ENCODE results near the gene DLGAP1. TPM values are rescaled to one million over a fixed set of nuclear protein-coding genes. Genes with fewer than 3 reads are reported as not detected.

Gene DLGAP1
- total RNA-seq, 3 donors from 2014 or later: 0.96 to 17.6 (median 5.2) TPM

DNA sequence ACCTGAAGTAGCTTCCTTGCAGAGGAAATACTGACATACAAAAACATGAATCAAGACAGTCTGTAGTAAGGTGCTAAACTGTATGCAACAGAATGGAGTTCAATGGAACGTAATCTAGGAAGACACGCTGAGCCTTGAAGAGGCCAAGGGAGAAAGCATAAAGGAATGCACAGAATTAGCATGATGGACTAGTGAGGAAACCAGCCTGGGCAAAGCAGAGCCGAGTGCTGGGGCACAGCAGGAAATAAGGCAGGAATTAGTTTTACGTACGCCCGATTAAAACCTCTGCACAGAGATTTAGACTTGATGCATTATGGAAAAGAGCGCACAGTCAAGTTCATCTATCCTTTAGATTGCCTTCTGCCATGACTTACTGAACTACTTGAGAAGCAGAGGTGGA, 200.3 kb downstream of the DLGAP1 start:
- Histone ChIP-seq H3K27ac (no peak overlapping the region), H3K4me3 (no peak overlapping the region), H3K36me3 (no peaks in the 10 kb centered on the region), H3K27me3 (no peaks in the 10 kb centered on the region), H3K9me3 (no peaks in the 10 kb centered on the region), H3K4me1 (no peaks in the 10 kb centered on the region)
- DNase-seq (ENCODE audit: low spot score in 2 of 2): no peak
- TF ChIP-seq POLR2AphosphoS5 (IDR thresholded peaks at IDR 0.05) (no peak), POLR2A (IDR thresholded peaks at IDR 0.05) (no peak)
- TF ChIP-seq, protein P1, sequence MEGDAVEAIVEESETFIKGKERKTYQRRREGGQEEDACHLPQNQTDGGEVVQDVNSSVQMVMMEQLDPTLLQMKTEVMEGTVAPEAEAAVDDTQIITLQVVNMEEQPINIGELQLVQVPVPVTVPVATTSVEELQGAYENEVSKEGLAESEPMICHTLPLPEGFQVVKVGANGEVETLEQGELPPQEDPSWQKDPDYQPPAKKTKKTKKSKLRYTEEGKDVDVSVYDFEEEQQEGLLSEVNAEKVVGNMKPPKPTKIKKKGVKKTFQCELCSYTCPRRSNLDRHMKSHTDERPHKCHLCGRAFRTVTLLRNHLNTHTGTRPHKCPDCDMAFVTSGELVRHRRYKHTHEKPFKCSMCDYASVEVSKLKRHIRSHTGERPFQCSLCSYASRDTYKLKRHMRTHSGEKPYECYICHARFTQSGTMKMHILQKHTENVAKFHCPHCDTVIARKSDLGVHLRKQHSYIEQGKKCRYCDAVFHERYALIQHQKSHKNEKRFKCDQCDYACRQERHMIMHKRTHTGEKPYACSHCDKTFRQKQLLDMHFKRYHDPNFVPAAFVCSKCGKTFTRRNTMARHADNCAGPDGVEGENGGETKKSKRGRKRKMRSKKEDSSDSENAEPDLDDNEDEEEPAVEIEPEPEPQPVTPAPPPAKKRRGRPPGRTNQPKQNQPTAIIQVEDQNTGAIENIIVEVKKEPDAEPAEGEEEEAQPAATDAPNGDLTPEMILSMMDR (IDR thresholded peaks at IDR 0.05): no peak
- intact Hi-C loops (cut with DNase I; ENCODE audit: low total_unique reads): no loop called here

DNA sequence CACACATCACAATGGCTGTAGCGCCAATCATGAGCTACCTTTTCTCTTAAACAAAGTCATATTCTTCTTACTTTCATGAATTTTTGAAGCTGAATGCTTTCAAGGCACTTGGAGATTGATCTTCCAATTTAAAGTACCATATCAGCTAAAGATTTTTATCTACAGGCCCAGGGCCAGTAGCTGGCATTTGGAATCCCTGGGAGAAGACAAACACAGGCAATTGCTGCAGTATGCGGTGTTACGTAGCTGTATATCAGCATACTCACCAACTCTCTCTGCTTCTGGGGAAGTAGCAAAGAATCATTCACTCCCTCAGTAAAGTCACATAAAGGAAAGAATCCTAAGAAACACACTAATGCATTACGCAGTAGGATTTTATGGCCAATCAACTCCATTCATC, 202.3 kb downstream of the DLGAP1 start:
- intact Hi-C loops (cut with DNase I; ENCODE audit: low total_unique reads): no loop called here
- H3K27ac ChIP-seq: no peak overlapping the region

DNA sequence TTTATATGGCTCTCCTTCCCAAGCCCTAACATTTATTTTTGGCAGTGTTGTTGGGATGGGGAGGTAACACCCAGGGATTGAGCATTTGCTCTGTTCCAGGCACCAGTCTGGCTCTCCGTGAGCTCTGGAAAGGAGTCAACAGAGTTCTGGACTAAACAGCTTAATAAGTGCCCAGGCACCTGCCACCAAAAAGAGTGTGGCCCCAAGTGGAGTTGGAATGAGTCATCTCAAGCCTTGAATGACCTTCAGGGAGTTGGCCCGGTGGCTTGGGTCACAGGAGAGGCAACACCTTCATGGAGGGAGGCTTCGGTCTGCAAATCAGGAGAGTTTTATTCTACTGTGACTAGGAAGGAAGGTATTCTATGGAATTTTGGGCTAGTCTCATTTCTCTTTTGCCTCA, 203.2 kb downstream of the DLGAP1 start:
- Histone ChIP-seq H3K27ac (no peak overlapping the region), H3K4me1 (no peaks in the 10 kb centered on the region), H3K9me3 (no peaks in the 10 kb centered on the region), H3K4me3 (no peak overlapping the region), H3K36me3 (no peaks in the 10 kb centered on the region), H3K27me3 (no peaks in the 10 kb centered on the region)
- DNase-seq (ENCODE audit: low spot score in 2 of 2): no peak
- intact Hi-C loops (cut with DNase I; ENCODE audit: low total_unique reads): no loop called here
- TF ChIP-seq POLR2AphosphoS5 (IDR thresholded peaks at IDR 0.05) (no peak), POLR2A (IDR thresholded peaks at IDR 0.05) (no peak)
- TF ChIP-seq, protein P1 (IDR thresholded peaks at IDR 0.05): no peak

More for the DNA sequence above, 202.3 kb downstream of the DLGAP1 start:
- Histone ChIP-seq H3K36me3 (no peaks in the 10 kb centered on the region), H3K9me3 (no peaks in the 10 kb centered on the region), H3K27me3 (no peaks in the 10 kb centered on the region), H3K4me1 (no peaks in the 10 kb centered on the region), H3K4me3 (no peak overlapping the region)
- no peak for DNase-seq (ENCODE audit: low spot score in 2 of 2)
- TF ChIP-seq POLR2AphosphoS5 (IDR thresholded peaks at IDR 0.05): no peak
- TF ChIP-seq, protein P1 (IDR thresholded peaks at IDR 0.05): no peak
- no peak for TF ChIP-seq POLR2A (IDR thresholded peaks at IDR 0.05)

DNA sequence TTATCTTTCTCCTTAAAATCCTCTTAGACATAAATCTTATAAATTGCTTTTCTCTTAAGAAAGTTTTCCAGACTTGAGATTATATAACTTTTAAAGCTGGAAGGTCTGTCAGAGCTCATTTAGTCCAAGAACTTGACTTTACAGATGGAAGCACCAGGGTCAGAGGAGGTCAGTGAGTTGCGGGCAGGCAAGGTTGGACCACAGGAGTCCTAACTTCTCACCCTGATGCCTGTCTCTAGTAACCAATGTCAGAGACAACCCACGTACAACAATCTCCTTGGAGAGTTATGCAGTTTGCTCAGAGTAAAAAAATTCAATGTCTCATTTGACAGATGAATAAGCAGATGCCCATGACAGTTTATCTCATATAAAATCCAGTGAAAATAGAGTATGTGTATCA, 203.9 kb downstream of the DLGAP1 start:
- no peak for TF ChIP-seq POLR2AphosphoS5 (IDR thresholded peaks at IDR 0.05)
- TF ChIP-seq, protein P1 (IDR thresholded peaks at IDR 0.05): no peak
- no peak for TF ChIP-seq POLR2A (IDR thresholded peaks at IDR 0.05)
- no peaks in the 10 kb centered on the region for H3K9me3 ChIP-seq
- no peaks in the 10 kb centered on the region for H3K27me3 ChIP-seq
- no peaks in the 10 kb centered on the region for H3K4me1 ChIP-seq
- H3K27ac ChIP-seq: no peak overlapping the region
- intact Hi-C loops (cut with DNase I; ENCODE audit: low total_unique reads): no loop called here
- DNase-seq (ENCODE audit: low spot score in 2 of 2): no peak
- no peaks in the 10 kb centered on the region for H3K36me3 ChIP-seq
- H3K4me3 ChIP-seq: no peak overlapping the region

DNA sequence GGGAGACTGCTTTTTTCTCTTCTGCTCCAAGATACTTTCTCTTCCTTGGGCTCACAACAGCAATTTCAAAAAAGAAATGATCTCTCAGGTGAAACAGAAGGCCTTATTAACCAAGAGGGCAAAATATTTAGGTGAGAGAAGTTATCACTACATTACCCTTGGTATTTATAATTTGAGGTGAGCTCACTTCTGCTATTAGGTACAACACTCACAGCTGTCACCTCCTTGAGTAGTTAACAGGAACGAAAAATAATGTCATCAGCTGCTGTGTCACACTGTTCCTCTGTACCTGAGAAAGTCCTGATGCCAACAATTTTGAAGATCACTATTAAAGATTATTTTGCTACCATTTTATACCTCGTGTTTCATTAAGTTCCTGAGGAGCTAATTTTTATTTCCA, 205.0 kb downstream of the DLGAP1 start:
- Histone ChIP-seq H3K9me3 (no peaks in the 10 kb centered on the region), H3K4me3 (no peak overlapping the region), H3K27me3 (no peaks in the 10 kb centered on the region), H3K36me3 (no peaks in the 10 kb centered on the region), H3K27ac (no peak overlapping the region), H3K4me1 (no peaks in the 10 kb centered on the region)
- TF ChIP-seq POLR2AphosphoS5 (IDR thresholded peaks at IDR 0.05) (no peak), POLR2A (IDR thresholded peaks at IDR 0.05) (no peak)
- TF ChIP-seq, protein P1 (IDR thresholded peaks at IDR 0.05): no peak
- no peak for DNase-seq (ENCODE audit: low spot score in 2 of 2)
- intact Hi-C loops (cut with DNase I; ENCODE audit: low total_unique reads): no loop called here

Measured in breast epithelium (tissue), 4 donors.